HepG2 (cell line): Measurements from ENCODE around the gene PIF1. TPM values are rescaled to one million over a fixed set of nuclear protein-coding genes. Genes with fewer than 3 reads are reported as not detected.

ENCODE experiments used
- ELF1 ChIP-seq: sonication (generic); formaldehyde crosslinking; IDR thresholded peaks from 2 replicates; pipeline ENCODE4 v1.4.0; 2020; ENCODE audit warnings: missing genetic modification reagents
- HMG20B ChIP-seq: conservative IDR thresholded peaks from 2 replicates; pipeline ENCODE4 v1.6.1; 2016; ENCODE audit warnings: missing genetic modification reagents, missing compliant biosample characterization
- HNRNPL ChIP-seq: fragments of 200-400 bp; formaldehyde crosslinking; IDR thresholded peaks from 2 replicates; pipeline ENCODE4 v1.6.1; 2017; ENCODE audit warnings: mild to moderate bottlenecking, low read depth, low read length
- ISX ChIP-seq: sonication (generic); formaldehyde crosslinking; conservative IDR thresholded peaks from 2 replicates; pipeline ENCODE4 v1.5.0; 2020; ENCODE audit warnings: missing genetic modification reagents
- NR2F1 ChIP-seq, 2 experiments: fragments of 450-650 bp in 1 of 2; formaldehyde crosslinking in 1 of 2; IDR thresholded peaks; 2 replicates each; pipeline versions ENCODE4 v1.5.0 to v1.6.1; 2016 to 2020; ENCODE audit warnings: mild to moderate bottlenecking in 1 of 2, missing compliant biosample characterization in 1 of 2, missing genetic modification reagents in 1 of 2, moderate library complexity in 1 of 2
- RCOR2 ChIP-seq: IDR thresholded peaks from 2 replicates; pipeline ENCODE4 v1.6.1; 2016; ENCODE audit warnings: missing biosample characterization, missing genetic modification reagents
- REXO4 ChIP-seq: sonication (generic); formaldehyde crosslinking; IDR thresholded peaks from 2 replicates; pipeline ENCODE4 v1.8.0; 2022; ENCODE audit warnings: missing genetic modification reagents, mild to moderate bottlenecking, borderline replicate concordance
- SCMH1 ChIP-seq: sonication (generic); formaldehyde crosslinking; IDR thresholded peaks from 2 replicates; pipeline ENCODE4 v1.9.0; 2021; ENCODE audit warnings: missing genetic modification reagents, mild to moderate bottlenecking, borderline replicate concordance
- SNRNP70 ChIP-seq: fragments of 200-400 bp; formaldehyde crosslinking; IDR thresholded peaks from 2 replicates; pipeline ENCODE4 v1.6.1; 2017; ENCODE audit warnings: mild to moderate bottlenecking, low read depth, low read length, moderate library complexity
- SPEN ChIP-seq: sonication (generic); formaldehyde crosslinking; IDR thresholded peaks from 2 replicates; pipeline ENCODE4 v1.5.1; 2020; ENCODE audit warnings: low read depth, mild to moderate bottlenecking, missing genetic modification reagents
- TRIM22 ChIP-seq: fragments of 450-650 bp; IDR thresholded peaks from 2 replicates; pipeline ENCODE4 v1.6.1; 2017
- YEATS4 ChIP-seq: sonication (generic); formaldehyde crosslinking; IDR thresholded peaks from 2 replicates; pipeline ENCODE4 v1.4.0; 2020; ENCODE audit warnings: missing genetic modification reagents, borderline replicate concordance
- ZBTB43 ChIP-seq: sonication (generic); formaldehyde crosslinking; conservative IDR thresholded peaks from 2 replicates; pipeline ENCODE4 v1.4.0; 2020; ENCODE audit warnings: missing genetic modification reagents
- ZC3H13 ChIP-seq: sonication (generic); formaldehyde crosslinking; IDR thresholded peaks from 2 replicates; pipeline ENCODE4 v1.8.1; 2023; ENCODE audit warnings: mild to moderate bottlenecking, missing genetic modification reagents, moderate library complexity
- ZNF160 ChIP-seq: sonication (generic); formaldehyde crosslinking; IDR thresholded peaks from 2 replicates; pipeline ENCODE4 v1.8.0; 2022; ENCODE audit warnings: mild to moderate bottlenecking, inconsistent platforms, missing genetic modification reagents
- ZNF296 ChIP-seq: sonication (generic); formaldehyde crosslinking; conservative IDR thresholded peaks from 2 replicates; pipeline ENCODE4 v1.5.0; 2020; ENCODE audit warnings: mild to moderate bottlenecking, missing genetic modification reagents
- ZNF329 ChIP-seq: sonication (generic); formaldehyde crosslinking; IDR thresholded peaks from 2 replicates; pipeline ENCODE4 v1.9.0; 2021; ENCODE audit warnings: low read depth, mild to moderate bottlenecking, missing genetic modification reagents
- ZNF678 ChIP-seq: sonication (generic); formaldehyde crosslinking; IDR thresholded peaks from 2 replicates; pipeline ENCODE4 v1.4.0; 2020; ENCODE audit warnings: mild to moderate bottlenecking, missing genetic modification reagents
- ZNF788 ChIP-seq: sonication (generic); formaldehyde crosslinking; IDR thresholded peaks from 2 replicates; pipeline ENCODE4 v1.5.0; 2020; ENCODE audit warnings: mild to moderate bottlenecking, missing genetic modification reagents, borderline replicate concordance
- ZNF839 ChIP-seq: sonication (generic); formaldehyde crosslinking; IDR thresholded peaks from 2 replicates; pipeline ENCODE4 v1.4.0; 2020; ENCODE audit warnings: missing genetic modification reagents, mild to moderate bottlenecking, borderline replicate concordance
- ZNF883 ChIP-seq: sonication (generic); formaldehyde crosslinking; IDR thresholded peaks from 2 replicates; pipeline ENCODE4 v1.5.1; 2020; ENCODE audit warnings: mild to moderate bottlenecking, missing genetic modification reagents; ENCODE audit errors: not compliant biosample characterization
- polyA plus RNA-seq, 8 experiments: library from polyadenylated mRNA; depleted of rRNA in 3 of 8; stranded (reverse) in 7 of 8; unstranded in 1 of 8; fragments of >200 nt; fragmentation: Illumina TruSeq in 4 of 8; extraction: Trizol in 4 of 8; gene quantifications; 2 replicates each; pipeline versions ENCODE4 v1.2.1 to v1.2.3, GENCODE V29; 2011 to 2016; ENCODE audit warnings: low read depth in 4 of 8, missing spikeins in 1 of 8, mixed read lengths in 1 of 8; ENCODE audit not compliant: insufficient read depth in 1 of 8
- total RNA-seq, 5 experiments: library from RNA; depleted of rRNA; stranded (reverse); fragments of >200 nt; fragmentation: Illumina TruSeq; extraction: Trizol; gene quantifications; 2 replicates each; pipeline ENCODE4 v1.2.3, GENCODE V29; 2016; ENCODE audit warnings: low read depth in 1 of 5
- TF ChIP-seq, protein P1 (sequence below): sonication (generic); formaldehyde crosslinking; IDR thresholded peaks from 2 replicates; pipeline ENCODE4 v1.4.0; 2020; ENCODE audit warnings: missing genetic modification reagents
- TF ChIP-seq, protein P2 (sequence below): sonication (generic); formaldehyde crosslinking; IDR thresholded peaks from 2 replicates; pipeline ENCODE4 v1.9.0; 2022; ENCODE audit warnings: missing genetic modification reagents, mild to moderate bottlenecking, borderline replicate concordance

PIF1 gene
- total and polyA plus RNA-seq, 2 of the 13 experiments (the other 11 are each of a cell fraction or from before 2014, with no cell fraction given): 18.5 to 19.7 TPM

DNA sequence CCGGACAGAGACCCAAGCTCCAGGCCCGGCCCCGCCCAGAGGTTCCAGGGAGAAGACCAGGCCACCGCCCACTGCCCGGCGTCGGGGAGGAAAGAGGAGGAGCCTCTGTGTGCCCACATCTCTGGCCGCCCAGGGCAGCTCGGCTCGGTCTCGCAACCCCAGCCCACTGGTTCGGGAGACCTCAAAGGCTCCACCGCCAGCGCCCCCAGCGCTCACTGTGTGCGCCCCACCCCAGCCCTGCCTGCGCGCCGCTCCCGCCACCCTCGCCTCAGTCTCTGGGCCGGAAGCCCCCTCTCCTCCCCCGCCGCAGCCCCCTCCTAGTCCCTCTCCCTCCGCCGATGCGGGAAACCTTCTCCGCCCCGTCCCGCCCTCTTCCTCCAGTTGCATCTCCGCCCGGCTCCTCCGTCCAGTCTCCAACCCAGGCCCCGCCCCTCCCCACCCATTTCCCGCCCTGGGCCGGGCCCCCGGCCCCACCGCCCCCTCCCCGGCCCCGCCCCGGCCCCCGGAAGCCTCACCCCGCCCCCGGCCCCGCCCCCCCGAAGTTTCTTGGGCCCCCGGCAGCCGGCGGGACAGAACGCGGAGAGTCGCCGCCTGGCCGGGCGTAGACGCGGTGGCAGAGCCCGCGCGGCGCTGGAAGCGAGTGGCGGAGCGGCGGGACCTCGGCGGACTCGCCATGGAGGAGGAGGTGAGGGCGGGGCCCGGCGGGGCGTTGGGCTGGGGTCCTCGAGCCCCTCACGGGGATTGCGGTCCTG lies 16.1 kb upstream of the PIF1 start, which contains the start of gene PLEKHO2 (continued):
- TF ChIP-seq, protein P1, sequence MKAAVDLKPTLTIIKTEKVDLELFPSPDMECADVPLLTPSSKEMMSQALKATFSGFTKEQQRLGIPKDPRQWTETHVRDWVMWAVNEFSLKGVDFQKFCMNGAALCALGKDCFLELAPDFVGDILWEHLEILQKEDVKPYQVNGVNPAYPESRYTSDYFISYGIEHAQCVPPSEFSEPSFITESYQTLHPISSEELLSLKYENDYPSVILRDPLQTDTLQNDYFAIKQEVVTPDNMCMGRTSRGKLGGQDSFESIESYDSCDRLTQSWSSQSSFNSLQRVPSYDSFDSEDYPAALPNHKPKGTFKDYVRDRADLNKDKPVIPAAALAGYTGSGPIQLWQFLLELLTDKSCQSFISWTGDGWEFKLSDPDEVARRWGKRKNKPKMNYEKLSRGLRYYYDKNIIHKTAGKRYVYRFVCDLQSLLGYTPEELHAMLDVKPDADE (CRISPR knock-in tag): 0 out of 2 replicates have a peak, but pooled peaks have one; percentile 48
- TF ChIP-seq ZNF883 (CRISPR knock-in tag): peak; percentile 20
- TF ChIP-seq HMG20B: no peak
- no peak for TF ChIP-seq ISX (CRISPR knock-in tag)
- TF ChIP-seq RCOR2 (CRISPR knock-in tag): no peak
- TF ChIP-seq ZNF678 (CRISPR knock-in tag): no peak
- TF ChIP-seq SCMH1: no peak
- peak; percentile 77; the same call in 1 of the 2 replicates for TF ChIP-seq ZNF788 (CRISPR knock-in tag)
- peak; percentile 64; the same call in 1 of the 2 replicates for TF ChIP-seq YEATS4 (CRISPR knock-in tag)
- TF ChIP-seq ZNF160 (CRISPR knock-in tag): peak; percentile 68; the same call in 1 of the 2 replicates
- no peak for TF ChIP-seq SPEN (CRISPR knock-in tag)
- TF ChIP-seq ELF1 (CRISPR knock-in tag): 0 out of 2 replicates have a peak, but pooled peaks have one; percentile 24
- peak; percentile 81; the same call in 1 of the 2 replicates for TF ChIP-seq HNRNPL
- no peak for TF ChIP-seq REXO4 (CRISPR knock-in tag)
- no peak for TF ChIP-seq ZC3H13 (CRISPR knock-in tag)
- no peak for TF ChIP-seq SNRNP70
- no peak for TF ChIP-seq ZBTB43 (CRISPR knock-in tag)
- TF ChIP-seq, protein P2, sequence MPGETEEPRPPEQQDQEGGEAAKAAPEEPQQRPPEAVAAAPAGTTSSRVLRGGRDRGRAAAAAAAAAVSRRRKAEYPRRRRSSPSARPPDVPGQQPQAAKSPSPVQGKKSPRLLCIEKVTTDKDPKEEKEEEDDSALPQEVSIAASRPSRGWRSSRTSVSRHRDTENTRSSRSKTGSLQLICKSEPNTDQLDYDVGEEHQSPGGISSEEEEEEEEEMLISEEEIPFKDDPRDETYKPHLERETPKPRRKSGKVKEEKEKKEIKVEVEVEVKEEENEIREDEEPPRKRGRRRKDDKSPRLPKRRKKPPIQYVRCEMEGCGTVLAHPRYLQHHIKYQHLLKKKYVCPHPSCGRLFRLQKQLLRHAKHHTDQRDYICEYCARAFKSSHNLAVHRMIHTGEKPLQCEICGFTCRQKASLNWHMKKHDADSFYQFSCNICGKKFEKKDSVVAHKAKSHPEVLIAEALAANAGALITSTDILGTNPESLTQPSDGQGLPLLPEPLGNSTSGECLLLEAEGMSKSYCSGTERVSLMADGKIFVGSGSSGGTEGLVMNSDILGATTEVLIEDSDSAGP (CRISPR knock-in tag): peak; percentile 32; the same call in 1 of the 2 replicates
- TF ChIP-seq NR2F1 (CRISPR knock-in tag; IDR thresholded peaks at IDR 0.05): no peak
- TF ChIP-seq ZNF839 (CRISPR knock-in tag): no peak
- no peak for TF ChIP-seq ZNF329 (CRISPR knock-in tag)
- TF ChIP-seq TRIM22: no peak
- TF ChIP-seq ZNF296 (CRISPR knock-in tag): no peak
